Suppressor macrophage treated with lipopolysaccharide for 4 hours (primary cell): ENCODE data around the gene MAPK8IP2.

Experiments used
- DNase-seq: peaks from one replicate; pipeline ENCODE4 v3.0.0-alpha.2; 2020

MAPK8IP2 gene

DNA sequence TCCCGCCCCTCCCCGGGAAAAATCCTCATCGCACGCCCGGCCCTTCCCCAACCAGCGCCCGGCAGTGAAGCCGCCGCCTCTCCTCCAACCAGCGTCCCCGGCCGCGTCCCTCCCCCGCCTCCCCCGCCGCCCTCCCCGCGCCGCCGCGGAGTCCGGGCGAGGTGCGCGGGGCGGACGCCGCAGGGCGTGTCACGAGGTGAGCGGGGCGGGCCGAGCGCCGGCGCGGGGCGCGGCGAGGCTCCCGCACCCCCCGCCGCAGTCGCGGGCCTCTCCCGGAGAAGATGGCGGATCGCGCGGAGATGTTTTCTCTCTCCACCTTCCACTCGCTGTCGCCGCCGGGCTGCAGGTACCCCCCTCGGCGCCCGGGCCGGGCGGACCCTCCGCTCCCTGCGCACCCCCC is at the start of gene MAPK8IP2:
TSS of gene MAPK8IP2 (plus strand) at position 256 of the 400 bp plus-strand sequence. CDS start at position 282, 26 bp downstream.
- no peak for DNase-seq

DNA sequence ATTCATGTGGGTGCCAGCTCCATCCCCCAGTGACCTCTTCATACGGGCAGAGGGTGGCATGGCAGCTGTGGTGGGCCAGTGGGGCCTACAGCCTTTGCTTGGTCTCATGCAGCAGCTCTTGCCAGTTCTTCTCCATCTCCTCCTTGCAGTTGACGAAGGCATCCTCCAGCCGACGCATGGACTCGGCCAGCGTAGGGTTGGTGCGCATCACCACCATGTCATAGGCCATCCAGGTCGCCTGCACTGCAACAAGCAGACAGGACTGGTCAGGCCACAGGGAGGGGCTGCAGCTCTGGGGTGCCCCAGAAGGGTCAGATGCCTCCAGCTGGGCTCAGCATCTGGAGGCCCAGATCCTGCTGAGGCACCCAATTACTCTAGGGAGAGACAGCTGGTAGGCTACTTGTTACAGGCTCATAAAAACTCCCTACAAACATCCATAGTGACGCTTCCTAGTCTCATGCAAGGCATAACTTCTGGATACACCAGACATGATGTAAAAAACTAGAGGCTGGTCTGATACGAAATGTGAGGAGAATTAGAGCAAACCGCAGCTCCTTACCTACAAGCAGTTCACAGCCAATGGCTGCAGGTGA is 49.3 kb upstream of the MAPK8IP2 start:
- DNase-seq: no peak

DNA sequence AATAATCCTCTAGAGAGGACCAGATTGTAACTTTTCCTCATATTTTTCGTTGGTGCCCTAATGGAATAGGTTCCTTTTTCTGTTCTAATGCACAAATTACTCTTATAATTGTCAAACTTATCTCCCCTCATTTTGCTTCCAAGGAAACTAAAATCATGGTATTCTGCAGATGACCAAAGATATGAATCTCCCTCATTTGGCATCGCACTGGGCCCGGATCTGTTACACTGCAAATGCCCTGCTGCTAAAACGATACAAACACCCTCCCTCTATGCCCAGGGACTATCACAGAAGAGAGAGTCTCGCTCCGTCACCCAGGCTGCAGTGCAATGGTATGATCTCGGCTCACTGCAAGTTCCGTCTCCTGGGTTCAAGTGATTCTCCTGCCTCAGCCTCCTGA is 47.3 kb upstream of the MAPK8IP2 start:
- DNase-seq: no peak

DNA sequence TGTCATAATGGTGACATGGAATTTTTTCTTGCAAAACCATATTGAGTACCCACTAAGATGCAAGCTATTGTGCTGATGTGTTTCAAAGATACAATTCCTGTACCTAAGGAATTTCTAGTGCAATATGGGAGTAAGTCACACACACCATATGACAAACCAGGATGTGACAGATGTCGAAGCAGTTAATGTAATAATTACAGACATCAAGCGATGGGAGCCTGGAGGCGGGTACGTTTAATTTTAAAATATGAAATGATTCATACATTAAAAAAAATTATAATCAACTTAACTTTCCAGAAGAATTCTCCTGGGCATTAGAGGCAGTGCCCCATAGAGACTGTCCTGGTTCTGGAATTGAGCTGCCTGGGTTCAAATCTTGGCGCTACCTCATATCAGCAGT is 43.9 kb upstream of the MAPK8IP2 start:
- no peak for DNase-seq

DNA sequence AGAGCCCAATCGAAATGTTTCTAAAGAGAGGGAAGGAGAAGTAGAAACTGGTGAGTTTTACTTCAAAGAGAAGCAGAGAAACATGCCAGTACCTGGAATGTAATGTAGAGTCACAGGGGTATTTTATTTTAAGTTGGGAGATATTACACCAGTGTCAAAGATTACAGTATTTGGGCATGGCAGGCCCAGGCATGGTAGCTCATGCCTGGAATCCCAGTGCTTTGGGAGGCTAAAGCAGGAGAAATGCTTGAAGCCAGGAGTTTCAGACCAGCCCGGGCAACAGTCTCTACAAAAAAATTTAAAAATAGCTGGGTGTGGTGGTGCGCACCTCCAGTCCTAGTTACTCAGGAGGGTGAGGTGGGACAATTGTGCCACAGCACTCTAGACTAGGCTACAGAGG is 40.6 kb upstream of the MAPK8IP2 start:
- DNase-seq: no peak

DNA sequence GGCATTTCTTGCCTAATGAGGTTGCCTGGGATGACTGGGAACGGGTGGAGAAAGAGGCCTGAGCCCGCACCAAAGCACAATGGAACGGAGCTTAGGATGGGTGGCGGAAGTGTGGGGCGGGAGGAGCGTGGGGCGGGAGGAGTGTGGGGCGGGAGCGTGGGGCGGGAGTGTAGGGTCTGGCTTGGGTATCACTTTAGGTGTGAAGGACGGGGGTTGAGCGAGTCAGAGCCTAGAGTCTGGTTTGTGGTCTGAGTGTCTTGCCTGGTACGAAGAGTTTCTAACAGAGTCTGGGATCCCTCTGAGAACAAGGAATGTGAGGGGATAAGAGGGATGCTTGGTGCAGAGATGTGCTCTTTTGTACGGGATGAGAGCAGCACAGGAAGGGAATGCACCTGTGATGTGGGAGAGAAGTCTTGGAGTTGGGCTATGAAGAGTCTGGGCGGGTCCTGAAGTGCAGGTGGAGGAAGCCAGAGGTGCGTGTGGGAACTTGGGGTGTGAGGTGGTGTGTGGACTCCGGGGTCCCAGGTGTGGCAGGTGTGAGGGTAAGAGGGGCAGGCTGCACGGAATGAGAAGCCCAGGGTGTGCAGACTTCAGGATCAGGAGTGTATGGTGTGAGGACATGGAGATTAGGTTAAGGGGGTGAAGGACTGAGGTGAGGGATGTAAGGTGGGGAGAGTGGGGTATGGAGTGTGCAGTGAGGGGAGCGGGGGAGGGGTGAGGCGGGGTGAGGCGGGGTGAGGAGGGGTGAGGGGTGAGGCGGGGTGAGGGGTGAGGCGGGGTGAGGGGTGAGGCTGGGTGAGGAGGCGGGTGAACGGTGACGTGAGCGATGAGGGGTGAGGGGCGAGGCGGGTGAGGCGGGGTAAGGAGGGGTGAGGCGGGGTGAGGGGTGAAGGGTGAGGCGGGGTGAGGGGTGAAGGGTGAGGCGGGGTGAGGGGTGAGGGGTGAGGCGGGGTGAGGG is 38.9 kb upstream of the MAPK8IP2 start:
- no peak for DNase-seq

DNA sequence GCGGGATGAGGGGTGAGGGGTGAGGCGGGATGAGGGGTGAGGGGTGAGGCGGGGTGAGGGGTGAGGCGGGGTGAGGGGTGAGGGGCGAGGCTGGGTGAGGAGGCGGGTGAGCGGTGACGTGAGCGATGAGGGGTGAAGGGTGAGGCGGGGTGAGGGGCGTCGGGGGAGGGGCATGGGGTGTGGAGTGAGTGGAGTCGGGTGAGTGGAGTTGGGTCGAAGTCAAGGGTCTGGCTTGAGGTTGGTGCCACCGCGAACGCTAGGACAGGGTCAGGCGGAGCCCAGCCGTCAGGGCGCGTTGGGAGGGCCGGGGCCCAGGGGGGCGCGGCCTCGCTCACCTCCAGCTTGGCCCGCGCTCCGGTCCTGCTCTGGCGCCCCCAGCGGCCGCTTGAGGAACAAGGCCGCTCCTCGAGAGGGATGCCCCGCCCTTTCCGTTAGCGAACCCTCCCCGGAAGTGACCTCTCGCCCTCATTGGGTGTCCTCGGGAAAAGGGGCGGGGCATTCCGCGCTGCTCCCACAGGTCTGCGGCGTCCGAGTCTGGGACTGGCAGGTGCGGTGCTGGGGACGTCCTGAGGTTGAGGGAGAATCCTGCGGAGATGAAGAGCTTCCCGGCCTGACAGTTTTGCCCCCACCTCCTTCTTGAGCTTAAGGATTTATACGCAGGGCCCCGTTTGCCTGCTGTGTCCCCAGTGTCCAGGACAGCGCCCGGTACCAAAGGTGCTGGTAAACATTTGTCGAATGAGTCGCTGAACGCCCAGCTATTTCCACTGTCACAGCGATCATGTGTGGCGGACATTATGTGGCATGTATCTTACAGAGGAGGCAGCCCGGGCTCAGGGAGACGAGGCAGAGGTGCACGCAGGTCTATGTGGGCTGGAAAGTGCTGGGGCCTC is 37.8 kb upstream of the MAPK8IP2 start, which contains the start of gene SYCE3:
TSS of gene SYCE3 (minus strand) at position 397 of the 890 bp plus-strand sequence. CDS start 6,514 bp downstream, outside the sequence.
- peak; percentile 99 for DNase-seq

DNA sequence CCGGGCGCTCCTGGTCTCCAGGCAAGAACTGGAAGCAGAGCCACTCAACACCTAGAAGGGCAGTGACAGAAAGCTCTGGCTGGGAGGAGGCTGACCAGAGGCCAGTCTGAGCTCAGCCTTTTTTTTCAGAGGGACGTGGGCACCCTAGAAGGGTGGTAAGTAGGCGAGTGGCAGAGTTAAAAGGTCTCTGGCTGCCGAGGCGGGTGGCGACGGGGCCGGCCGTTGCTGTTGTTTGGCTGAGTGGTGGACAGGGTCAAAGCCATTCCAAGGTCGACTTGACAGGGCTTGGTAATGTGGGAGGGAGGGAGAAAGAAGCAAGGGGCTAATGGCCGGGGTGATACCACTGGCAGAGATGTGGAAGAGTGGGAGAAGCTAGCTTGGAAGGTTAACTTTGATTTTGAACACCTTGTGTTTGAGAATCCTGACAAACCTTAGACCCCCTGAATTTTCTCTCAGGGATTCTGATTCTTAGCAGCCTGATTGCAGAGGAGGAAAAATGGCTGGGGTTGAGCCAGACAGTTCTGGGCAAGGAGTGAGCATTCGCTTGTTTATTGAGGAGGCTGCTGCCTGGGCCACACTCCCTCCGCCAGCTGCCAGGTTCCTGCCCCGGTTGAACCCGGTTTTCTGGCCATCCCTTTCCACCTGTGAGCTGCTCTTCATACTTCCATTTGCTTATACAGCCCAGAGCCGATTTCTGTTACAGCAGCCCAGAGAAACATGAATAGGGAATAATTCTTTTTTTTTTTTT is 37.0 kb upstream of the MAPK8IP2 start:
- no peak for DNase-seq

DNA sequence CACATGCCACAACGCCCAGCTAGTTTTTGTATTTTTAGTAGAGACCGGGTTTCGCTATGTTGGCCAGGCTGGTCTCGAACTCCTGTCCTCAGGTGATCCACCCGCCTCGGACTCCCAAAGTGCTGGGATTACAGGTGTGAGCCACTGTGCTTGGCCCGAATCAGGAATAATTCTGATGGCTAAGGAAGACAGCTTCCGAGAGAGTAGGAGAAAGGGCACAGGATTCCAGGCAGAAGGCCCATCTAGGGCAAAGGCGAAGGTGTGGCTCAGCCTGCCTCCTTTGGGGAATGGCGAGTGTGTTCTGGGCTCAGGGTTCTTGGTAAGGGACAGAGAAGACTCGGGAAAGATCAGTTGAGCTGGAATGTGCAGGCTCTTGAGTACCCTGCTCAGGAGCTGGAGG is 36.3 kb upstream of the MAPK8IP2 start:
- DNase-seq: no peak

DNA sequence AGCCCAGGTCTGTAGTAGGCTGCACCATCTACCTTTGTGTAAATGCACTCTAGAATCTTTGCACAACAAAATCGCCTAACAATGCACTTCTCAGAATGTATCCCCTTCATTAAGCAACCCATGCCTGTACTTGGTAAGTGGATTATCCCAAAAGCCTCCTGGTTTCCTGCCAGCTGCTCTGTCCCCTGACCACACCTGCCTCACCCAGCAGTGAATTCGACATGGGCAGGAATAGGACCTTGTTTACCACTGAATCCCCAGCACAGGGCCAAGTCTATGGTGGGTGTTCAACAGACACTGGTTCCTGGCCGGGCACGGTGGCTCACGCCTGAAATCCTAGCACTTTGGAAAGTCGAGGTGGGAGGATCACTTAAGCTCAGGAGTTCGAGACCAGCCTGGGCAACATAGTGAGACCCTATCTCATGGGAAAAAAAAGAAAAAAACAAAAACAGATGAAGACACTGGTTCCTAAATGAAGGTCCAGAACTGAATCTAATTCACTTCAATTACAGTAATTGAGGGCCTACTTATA is 32.8 kb upstream of the MAPK8IP2 start:
- no peak for DNase-seq

DNA sequence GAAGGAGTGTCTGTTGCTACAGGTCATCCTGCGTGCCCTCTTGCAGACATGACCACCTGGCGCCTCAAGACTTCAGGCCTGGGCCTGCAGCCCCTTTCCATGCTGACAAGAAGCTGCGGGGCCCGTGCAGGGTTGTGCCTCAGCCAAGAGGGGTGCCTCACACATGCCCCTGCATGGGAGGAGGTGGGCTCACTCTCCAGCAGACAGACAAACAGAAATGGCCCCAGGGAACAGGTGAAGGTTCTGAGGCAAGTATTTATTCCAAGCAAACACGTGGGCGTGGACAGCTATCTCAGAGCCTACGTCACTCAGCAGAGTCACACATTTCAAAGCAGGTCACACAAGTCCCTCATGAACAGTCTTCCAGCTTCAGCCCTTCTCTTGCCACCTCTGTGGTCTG is 32.0 kb upstream of the MAPK8IP2 start:
- DNase-seq: no peak

DNA sequence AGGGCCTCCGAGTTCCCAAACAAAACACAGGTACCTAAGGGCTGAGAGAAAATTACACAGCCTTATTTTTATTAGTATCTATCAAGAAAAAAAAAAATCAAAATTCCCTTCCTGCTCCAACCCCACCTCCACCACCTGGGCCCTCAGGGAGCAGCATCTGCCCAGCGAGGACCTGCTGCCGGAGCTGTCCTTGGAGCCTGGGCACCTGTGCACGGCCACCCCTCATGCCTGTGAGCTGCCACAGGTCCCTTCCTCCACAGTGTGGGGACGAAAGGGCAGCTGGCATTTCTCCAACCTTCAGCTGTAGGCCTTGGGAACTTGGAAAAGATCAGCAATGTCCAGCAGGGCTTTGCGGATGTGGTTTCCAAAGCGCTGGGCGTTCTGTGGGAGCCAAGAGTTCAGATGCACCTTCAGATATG is 31.5 kb upstream of the MAPK8IP2 start:
- DNase-seq: no peak

DNA sequence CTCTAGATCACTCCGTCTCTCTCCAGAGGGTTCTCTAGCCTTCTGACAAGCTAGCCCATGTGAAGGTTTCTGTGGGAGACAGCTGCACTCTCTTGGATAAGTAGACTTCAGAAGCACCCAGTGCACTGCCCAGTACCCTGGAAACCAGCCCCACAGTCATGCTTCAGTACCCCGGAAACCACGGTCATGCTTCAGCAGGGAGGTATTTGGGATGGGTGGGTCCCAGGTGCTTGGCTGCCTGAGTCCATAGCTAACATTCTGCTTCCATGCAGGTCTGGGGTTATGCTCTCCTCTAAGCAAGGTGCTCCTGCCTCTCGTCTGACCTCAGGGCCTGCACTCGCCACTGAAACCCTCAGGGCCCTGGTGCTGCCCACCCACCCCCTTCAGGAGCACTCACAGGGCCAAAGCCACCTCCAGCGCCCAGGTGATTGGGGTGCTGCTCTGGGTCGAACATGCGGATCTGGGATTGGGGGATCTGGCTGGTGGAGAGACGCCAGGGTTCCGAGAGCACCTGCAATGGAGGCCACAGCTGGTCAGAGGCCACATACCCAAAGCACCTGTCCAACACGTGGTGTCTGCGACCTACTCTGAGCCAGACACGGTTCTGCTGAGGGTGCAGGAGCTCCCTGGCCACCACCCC is 30.6 kb upstream of the MAPK8IP2 start:
- DNase-seq: no peak

DNA sequence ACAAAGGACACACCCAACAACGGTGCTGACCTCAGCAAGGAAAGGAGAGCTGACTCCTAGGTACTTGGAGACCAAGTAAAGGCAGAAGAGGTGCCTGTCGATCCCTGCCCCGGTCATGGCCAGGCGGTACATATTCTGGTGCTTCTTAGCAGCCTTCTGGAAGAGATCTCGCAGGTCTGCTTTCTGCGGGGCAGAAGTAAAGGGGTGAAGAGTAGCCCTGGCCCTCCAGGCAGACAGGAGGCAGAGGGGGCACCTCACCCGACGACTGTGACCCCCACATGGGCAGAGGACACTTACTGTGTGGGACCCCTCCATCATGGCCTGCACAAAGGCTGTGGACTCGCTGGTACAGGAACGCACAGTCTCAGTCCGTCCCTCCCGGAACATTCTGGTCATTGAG is 29.7 kb upstream of the MAPK8IP2 start:
- no peak for DNase-seq

DNA sequence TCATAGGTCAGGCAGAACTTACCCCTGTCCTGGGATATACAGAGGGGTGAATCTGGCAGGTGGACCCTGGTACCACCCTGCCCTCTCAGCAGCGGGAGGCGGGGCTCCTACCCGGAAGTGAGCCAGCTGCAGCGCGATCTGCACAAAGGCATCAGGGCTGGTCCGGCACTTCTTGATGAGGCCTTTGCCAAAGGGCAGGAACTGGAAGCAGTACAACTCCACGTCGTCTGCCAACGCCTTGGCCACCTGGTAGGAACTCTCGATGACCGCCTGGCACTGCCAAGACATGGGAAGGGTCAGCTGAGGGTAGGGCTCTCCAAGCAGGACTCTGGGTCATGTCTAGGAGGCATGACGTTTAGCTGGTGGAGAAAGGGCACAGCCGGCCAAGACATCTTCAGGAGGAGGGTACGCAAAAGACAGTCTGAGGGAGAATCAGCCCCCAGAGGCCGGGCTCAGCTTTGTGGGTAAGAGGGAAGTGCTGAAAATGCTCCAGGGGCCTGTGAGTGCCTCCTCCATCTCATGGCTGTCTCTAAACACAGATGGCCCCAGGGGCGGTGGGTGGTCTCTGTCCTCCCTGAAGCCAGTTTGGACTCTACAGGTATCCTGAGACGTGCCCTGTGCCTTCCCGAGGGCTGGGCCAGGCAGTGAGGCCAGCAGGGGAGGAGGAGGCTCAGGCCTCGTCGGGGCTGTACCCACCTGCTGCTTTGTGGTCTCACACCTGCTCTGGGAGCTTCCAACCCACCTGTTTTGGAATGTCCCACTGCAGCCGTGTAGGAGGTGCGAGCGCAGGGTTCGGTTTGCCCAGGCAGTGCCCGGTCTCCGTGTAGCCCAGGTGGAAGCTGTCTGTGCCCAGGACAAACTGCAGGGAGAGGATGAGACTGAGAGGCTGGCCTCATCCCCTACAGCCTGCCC is 29.1 kb upstream of the MAPK8IP2 start:
- DNase-seq: no peak

DNA sequence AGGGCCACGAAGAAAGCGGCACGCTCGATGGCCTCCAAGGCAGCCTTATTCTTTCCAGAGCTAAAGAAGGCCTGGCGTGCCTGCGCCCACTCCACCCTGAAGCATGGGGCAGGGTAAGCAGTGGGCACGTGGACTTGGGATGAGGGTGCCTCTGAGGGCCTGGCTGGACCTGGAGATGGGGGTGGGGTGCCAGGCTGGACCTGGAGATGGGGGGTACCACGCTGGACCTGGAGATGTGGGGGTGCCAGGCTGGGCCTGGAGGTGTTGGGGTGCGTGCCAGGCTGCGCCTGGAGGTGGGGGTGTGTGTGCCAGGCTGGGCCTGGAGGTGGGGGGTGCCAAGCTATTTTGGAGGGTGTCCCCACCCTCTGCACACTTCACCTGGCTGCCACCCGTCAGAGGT is 27.6 kb upstream of the MAPK8IP2 start:
- no peak for DNase-seq

DNA sequence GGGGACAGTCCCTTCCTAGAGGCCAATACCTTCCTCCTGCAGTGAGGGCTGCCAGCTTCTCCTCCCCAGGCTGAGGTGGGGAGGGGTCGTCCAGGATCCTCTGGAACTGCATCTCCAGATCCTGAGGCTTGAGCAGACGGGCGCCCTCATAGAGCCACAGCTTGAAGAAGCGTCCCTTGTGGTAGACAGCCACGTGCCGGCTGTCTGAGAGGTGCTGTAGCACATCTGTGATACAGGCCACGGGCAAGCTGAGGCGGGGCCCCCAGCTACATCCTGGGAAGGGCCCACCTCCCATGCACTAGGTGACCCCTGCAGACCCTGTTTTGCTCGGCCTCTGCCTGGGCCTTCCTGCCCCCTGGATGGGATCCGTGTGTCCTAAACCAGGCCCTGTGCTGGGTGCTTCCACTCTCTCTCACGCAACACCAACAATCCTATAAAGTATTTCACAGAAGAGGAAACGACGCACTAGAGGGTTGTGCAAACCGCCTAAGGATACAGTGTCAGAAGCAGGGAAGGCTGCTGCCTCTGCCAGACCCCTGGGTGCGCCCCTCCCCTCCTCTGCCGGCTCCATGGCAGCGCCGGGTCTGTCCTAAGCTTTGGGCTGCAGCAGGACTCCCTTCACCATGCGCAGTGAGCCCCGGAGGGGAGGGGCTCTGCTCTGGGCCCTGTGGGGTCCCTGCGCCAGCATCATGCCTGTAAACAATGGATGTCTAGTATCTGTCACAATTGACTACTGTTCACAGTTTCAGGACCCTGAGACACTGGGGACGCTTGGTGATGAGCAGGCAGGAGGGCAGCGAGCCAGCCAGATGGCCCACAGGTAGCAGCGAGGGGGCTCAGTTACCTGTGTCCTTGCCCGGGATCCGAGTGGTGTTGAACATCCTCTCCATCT is 26.9 kb upstream of the MAPK8IP2 start:
- DNase-seq: no peak

DNA sequence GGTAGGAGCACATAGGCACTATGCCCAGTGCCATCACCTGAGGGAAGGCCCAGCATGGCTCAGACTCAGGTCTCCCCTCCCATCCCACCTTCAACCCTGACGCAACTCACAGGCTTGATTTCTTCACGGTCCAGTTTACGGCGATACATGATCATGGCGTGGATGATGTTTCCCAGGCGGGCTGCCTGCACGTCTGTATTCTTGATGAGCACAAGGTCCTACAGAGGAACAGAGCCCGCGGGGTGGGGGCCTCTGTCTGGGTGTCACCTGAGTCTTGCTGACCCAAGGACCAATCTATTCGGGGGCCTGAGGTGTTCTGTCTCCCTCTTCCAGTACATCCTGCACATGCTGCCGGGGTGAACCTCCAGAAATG is 26.2 kb upstream of the MAPK8IP2 start:
- DNase-seq: no peak

DNA sequence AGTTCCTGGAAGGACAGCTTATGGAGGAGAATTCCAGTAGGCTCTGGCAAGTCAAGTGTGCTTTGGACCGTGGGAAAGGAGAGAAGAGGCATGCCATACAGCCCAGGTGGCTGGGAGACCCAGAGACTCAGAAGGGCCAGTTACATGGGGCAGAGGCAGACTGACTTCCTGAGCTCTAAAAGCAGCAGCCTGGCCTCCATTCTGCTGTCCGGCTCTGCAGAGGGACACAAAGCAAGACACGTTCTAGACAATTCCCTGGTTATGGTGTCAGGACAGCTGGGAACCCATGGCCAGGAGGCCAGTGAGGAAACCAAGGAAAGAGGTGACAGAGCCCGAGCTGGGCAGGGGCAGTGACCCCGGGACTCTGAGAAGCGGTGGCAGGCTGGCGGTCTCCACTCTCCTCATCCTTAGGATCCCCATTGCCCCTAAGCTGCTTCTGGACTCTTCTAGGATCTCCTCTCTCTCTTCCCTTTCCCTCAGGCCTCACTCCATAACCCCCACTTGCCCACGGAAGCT is 25.1 kb upstream of the MAPK8IP2 start:
- no peak for DNase-seq
